ENCODE data around the gene RTN4RL2. TPM values are rescaled to one million over a fixed set of nuclear protein-coding genes. Genes with fewer than 3 reads are reported as not detected.
A peak's percentile ranks its signal among the peaks of the same experiment; 100 is the strongest.

RTN4RL2 gene
- total RNA-seq, 1 experiment from 2014 or later, result 0.90 TPM

GRCh38 chr11:57458410-57459163, 1.7 kb upstream of the RTN4RL2 start:
- H3K9me3 ChIP-seq (ENCODE audit: control insufficient read depth, insufficient read depth, low read depth, low read length), result no peaks in the 10 kb centered on the region
- no peak for DNase-seq (ENCODE audit: low read depth, low spot score)
- 0 out of 2 replicates have a peak, but pooled peaks have one; percentile 45 for ATAC-seq
- BruUV-seq (replicated peaks), result no TSS peak
- ChIA-PET CTCF (interaction anchor here (0.5 to 1.7 kb wide), 10 partner anchors 14 to 1109 kb away, joined by 3 to 9 read pairs (median 3); no protein-coding TSS in a partner anchor), POLR2A (no interaction called here)
- H3K4me1 ChIP-seq (ENCODE audit: control insufficient read depth, insufficient read depth, low read length), result peaks cover 4% of the 10 kb centered on the region; the same call in 1 of the 2 replicates
- no peak overlapping the region for H3K27ac ChIP-seq (ENCODE audit: low read length)
- TF ChIP-seq SIN3A (IDR thresholded peaks at IDR 0.05; ENCODE audit: borderline replicate concordance, insufficient read depth, low read depth, low read length) (no peak), POLR2AphosphoS5 (IDR thresholded peaks at IDR 0.05; ENCODE audit: low read depth, low read length) (no peak), TCF7L2 (IDR thresholded peaks at IDR 0.05; ENCODE audit: low read depth, low read length) (no peak)
- TF ChIP-seq, protein P1, sequence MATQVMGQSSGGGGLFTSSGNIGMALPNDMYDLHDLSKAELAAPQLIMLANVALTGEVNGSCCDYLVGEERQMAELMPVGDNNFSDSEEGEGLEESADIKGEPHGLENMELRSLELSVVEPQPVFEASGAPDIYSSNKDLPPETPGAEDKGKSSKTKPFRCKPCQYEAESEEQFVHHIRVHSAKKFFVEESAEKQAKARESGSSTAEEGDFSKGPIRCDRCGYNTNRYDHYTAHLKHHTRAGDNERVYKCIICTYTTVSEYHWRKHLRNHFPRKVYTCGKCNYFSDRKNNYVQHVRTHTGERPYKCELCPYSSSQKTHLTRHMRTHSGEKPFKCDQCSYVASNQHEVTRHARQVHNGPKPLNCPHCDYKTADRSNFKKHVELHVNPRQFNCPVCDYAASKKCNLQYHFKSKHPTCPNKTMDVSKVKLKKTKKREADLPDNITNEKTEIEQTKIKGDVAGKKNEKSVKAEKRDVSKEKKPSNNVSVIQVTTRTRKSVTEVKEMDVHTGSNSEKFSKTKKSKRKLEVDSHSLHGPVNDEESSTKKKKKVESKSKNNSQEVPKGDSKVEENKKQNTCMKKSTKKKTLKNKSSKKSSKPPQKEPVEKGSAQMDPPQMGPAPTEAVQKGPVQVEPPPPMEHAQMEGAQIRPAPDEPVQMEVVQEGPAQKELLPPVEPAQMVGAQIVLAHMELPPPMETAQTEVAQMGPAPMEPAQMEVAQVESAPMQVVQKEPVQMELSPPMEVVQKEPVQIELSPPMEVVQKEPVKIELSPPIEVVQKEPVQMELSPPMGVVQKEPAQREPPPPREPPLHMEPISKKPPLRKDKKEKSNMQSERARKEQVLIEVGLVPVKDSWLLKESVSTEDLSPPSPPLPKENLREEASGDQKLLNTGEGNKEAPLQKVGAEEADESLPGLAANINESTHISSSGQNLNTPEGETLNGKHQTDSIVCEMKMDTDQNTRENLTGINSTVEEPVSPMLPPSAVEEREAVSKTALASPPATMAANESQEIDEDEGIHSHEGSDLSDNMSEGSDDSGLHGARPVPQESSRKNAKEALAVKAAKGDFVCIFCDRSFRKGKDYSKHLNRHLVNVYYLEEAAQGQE (IDR thresholded peaks at IDR 0.05; ENCODE audit: insufficient read depth in 1 of 2, low read depth in 2 of 2, low read length in 1 of 2), result no peak
- TF ChIP-seq, protein P2, sequence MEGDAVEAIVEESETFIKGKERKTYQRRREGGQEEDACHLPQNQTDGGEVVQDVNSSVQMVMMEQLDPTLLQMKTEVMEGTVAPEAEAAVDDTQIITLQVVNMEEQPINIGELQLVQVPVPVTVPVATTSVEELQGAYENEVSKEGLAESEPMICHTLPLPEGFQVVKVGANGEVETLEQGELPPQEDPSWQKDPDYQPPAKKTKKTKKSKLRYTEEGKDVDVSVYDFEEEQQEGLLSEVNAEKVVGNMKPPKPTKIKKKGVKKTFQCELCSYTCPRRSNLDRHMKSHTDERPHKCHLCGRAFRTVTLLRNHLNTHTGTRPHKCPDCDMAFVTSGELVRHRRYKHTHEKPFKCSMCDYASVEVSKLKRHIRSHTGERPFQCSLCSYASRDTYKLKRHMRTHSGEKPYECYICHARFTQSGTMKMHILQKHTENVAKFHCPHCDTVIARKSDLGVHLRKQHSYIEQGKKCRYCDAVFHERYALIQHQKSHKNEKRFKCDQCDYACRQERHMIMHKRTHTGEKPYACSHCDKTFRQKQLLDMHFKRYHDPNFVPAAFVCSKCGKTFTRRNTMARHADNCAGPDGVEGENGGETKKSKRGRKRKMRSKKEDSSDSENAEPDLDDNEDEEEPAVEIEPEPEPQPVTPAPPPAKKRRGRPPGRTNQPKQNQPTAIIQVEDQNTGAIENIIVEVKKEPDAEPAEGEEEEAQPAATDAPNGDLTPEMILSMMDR (IDR thresholded peaks at IDR 0.05), result peak; percentile 97
- intact Hi-C loops (cut with micrococcal nuclease; ENCODE audit: unreplicated experiment), result loop anchor here (2.0 to 10.0 kb wide), 4 partner anchors 68 to 1054 kb away; partner anchors contain the start of gene YPEL4
- no peaks in the 10 kb centered on the region for H3K36me3 ChIP-seq (ENCODE audit: control insufficient read depth, insufficient read depth, low read length)
- peaks cover 6% of the 10 kb centered on the region; the same call in 1 of the 2 replicates for H3K27me3 ChIP-seq (ENCODE audit: control insufficient read depth, insufficient read depth, low read length)
- H3K4me3 ChIP-seq (ENCODE audit: low read depth in 2 of 2, low read length in 2 of 2), result peak overlapping the region; percentile 2 to 50
- in situ Hi-C loops (cut with HindIII; ENCODE audit: low pct_unique_long_range_greater_than_20kb, low sequenced_read_pairs), result no loop called here

DNA sequence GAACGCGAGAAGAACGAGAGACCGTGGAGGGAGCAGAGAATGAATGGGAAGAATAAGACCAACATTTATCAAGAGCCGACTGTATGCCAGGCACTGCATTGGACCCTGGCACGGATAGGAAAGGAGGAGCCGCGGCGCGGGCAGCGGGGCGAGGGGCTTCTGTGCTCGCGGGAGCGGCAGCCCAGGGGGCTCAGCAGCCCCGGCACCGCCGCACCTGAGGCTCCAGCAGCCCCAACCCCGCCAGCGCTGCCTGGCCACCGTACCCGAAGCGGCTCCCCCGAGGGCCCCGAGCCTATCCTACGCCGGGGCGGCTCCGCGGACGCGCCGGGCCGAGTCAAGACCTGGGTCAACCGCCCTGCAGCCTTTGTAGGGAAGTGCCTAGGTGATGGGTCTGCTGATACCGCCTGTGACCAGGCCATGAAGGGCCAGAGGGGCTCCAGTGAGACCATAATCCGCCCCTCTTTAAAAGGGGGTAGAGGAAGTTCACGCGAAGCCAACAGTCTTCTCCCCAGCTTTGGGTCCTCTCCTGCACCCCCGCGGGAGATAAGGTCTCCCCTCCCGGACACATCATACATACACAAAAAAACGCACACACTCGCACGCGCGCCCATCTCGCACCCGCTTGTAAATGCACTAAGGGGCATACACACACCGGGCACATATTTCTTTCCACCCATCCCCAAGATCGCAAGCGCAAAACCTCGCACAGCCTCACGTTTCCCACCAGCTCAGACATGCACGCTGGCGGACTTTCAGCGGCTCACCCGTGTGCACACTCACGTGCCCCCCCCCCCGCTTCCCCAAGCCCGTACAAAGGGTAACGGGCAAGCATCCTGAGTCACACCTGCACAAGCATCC, 935 bp upstream of the RTN4RL2 start:
- Histone ChIP-seq H3K36me3 (ENCODE audit: control insufficient read depth, insufficient read depth, low read length) (no peaks in the 10 kb centered on the region), H3K4me1 (ENCODE audit: control insufficient read depth, insufficient read depth, low read length) (peaks cover 4% of the 10 kb centered on the region; the same call in 1 of the 2 replicates), H3K4me3 (ENCODE audit: low read depth in 2 of 2, low read length in 2 of 2) (peak overlapping the region; percentile 2 to 50; a peak in 3 of 4 replicates), H3K27me3 (ENCODE audit: control insufficient read depth, insufficient read depth, low read length) (peaks cover 6% of the 10 kb centered on the region; the same call in 1 of the 2 replicates), H3K27ac (ENCODE audit: low read length) (no peak overlapping the region), H3K9me3 (ENCODE audit: control insufficient read depth, insufficient read depth, low read depth, low read length) (no peaks in the 10 kb centered on the region)
- ChIA-PET POLR2A (interaction anchor here (0.6 kb wide), 1 partner anchor 57 kb away, joined by 3 read pairs; no protein-coding TSS in a partner anchor), CTCF (interaction anchor here (0.6 to 1.7 kb wide), 9 partner anchors 9 to 182 kb away, joined by 3 to 9 read pairs (median 3); no protein-coding TSS in a partner anchor)
- intact Hi-C loops (cut with micrococcal nuclease; ENCODE audit: unreplicated experiment), result loop anchor here (2.0 to 10.0 kb wide), 4 partner anchors 67 to 1053 kb away; partner anchors contain the start of gene YPEL4
- 0 out of 2 replicates have a peak, but pooled peaks have one; percentile 24 for ATAC-seq
- DNase-seq (ENCODE audit: low read depth, low spot score), result no peak
- BruUV-seq (replicated peaks), result no TSS peak
- TF ChIP-seq TCF7L2 (IDR thresholded peaks at IDR 0.05; ENCODE audit: low read depth, low read length) (no peak), POLR2AphosphoS5 (IDR thresholded peaks at IDR 0.05; ENCODE audit: low read depth, low read length) (no peak), SIN3A (IDR thresholded peaks at IDR 0.05; ENCODE audit: borderline replicate concordance, insufficient read depth, low read depth, low read length) (no peak)
- TF ChIP-seq, protein P2 (IDR thresholded peaks at IDR 0.05), result no peak
- TF ChIP-seq, protein P1 (IDR thresholded peaks at IDR 0.05; ENCODE audit: insufficient read depth in 1 of 2, low read depth in 2 of 2, low read length in 1 of 2), result no peak
- in situ Hi-C loops (cut with HindIII; ENCODE audit: low pct_unique_long_range_greater_than_20kb, low sequenced_read_pairs), result no loop called here
